Left lung (tissue), 10 donors: ENCODE measurements around the gene TJP2. TPM values are rescaled to one million over a fixed set of nuclear protein-coding genes. Genes with fewer than 3 reads are reported as not detected.
A peak's percentile ranks its signal among the peaks of the same experiment; 100 is the strongest.

Experiments used
- ATAC-seq: fragments of 200-7000 bp; cut with Tn5 transposase; one replicate; pipeline ENCODE4 v1.9.1; 2020; ENCODE audit warnings: moderate library complexity
- DNase-seq, 4 donors: peaks; one replicate each; pipeline ENCODE4 v3.0.0-alpha.2; 2013 to 2020
- H3K27ac ChIP-seq, 2 donors: fragments of 200-600 bp; sonication (generic) in 1 of 2; one replicate each; pipeline versions ENCODE4 v1.5.0 to v1.8.0; 2020 to 2021
- H3K27me3 ChIP-seq, 2 donors: fragments of 200-600 bp; sonication (generic) in 1 of 2; one replicate each; pipeline versions ENCODE4 v1.5.0 to v1.8.0; 2020 to 2021
- H3K36me3 ChIP-seq, 2 donors: fragments of 200-600 bp; sonication (generic) in 1 of 2; one replicate each; pipeline versions ENCODE4 v1.5.0 to v1.8.0; 2020 to 2021
- H3K4me1 ChIP-seq, 2 donors: fragments of 200-600 bp; one replicate each; pipeline ENCODE4 v1.8.0; 2021
- H3K4me3 ChIP-seq, 2 donors: fragments of 200-600 bp; sonication (generic) in 1 of 2; one replicate each; pipeline versions ENCODE4 v1.5.0 to v1.8.0; 2020 to 2021; ENCODE audit warnings: mild to moderate bottlenecking in 1 of 2
- H3K9me3 ChIP-seq, 2 donors: fragments of 200-600 bp; sonication (generic) in 1 of 2; one replicate each; pipeline versions ENCODE4 v1.5.0 to v1.8.0; 2020 to 2021
- intact Hi-C, 2 donors: fragments of 100-400 bp; cut with DNase I; formaldehyde crosslinking; loops; one replicate each; pipeline versions ENCODE4 v1.11.2 to v1.14.2; 2022
- polyA plus RNA-seq, 6 donors: library from polyadenylated mRNA; unstranded; fragments of 120-200 nt; gene quantifications; one replicate each; pipeline ENCODE4 v1.2.1, GENCODE V29; 2013; ENCODE audit not compliant: insufficient read length in 6 of 6
- total RNA-seq, 2 donors: library from RNA; stranded (reverse); fragmentation: NEBNext Ultra II Directional; extraction: Animal tissue kit (Norgen Biotek cat#: 25700); gene quantifications; one replicate each; pipeline ENCODE4 v1.2.1, GENCODE V29; 2021
- TF ChIP-seq, protein P1 (sequence below), 2 donors: fragments of 200-600 bp; sonication (generic) in 1 of 2; IDR thresholded peaks; one replicate each; pipeline versions ENCODE4 v1.5.0 to v1.8.0; 2021; ENCODE audit warnings: antibody characterized with exemption in 2 of 2
- donor health status: DM: no; HTN: yes; CAD: no.
- donor health status: DM: no; HTN: no; CAD: no.

Gene TJP2
- total and polyA plus RNA-seq, 8 donors: 93.0 to 139 (median 114) TPM

- no peak for ATAC-seq
- intact Hi-C loops: no loop called here
- H3K4me3 ChIP-seq: no peak overlapping the region
Observed at GRCh38 chr9:69197687-69198086, 23.6 kb downstream of the TJP2 start.

DNA sequence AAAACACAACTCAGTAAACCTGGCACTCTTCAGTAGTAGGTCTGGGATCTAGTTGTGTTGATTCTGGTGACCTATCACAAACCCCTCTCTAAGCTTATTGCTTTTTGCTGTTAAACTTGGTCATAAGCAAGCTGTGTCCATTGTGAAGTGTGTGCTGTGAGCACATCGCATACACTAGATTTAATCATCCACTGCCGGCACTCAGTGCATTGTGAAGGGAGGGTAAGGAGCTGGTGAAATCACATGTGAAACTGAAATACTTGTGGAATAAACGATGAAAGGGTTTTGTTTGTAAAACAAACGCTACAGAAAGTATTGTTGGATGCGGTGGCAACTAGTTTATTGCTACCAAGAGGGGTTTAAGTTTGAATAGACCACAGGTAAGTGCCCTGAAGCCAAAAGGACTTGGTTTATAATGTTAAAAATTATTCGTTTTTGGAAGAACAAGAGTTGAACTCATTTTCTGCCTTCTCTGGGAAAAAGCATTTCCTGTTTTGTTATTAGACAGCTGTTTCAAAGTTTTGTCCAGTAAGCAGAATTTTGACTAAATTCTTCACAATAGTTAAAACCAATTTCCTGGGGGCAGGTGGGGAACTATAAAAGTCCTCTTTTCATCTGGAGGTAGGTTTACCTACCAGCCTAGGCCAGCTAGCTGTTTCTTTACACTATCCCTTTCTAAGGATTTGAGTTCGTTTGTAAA is 24.6 kb downstream of the TJP2 start:
- TF ChIP-seq, protein P1, sequence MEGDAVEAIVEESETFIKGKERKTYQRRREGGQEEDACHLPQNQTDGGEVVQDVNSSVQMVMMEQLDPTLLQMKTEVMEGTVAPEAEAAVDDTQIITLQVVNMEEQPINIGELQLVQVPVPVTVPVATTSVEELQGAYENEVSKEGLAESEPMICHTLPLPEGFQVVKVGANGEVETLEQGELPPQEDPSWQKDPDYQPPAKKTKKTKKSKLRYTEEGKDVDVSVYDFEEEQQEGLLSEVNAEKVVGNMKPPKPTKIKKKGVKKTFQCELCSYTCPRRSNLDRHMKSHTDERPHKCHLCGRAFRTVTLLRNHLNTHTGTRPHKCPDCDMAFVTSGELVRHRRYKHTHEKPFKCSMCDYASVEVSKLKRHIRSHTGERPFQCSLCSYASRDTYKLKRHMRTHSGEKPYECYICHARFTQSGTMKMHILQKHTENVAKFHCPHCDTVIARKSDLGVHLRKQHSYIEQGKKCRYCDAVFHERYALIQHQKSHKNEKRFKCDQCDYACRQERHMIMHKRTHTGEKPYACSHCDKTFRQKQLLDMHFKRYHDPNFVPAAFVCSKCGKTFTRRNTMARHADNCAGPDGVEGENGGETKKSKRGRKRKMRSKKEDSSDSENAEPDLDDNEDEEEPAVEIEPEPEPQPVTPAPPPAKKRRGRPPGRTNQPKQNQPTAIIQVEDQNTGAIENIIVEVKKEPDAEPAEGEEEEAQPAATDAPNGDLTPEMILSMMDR (IDR thresholded peaks at IDR 0.05): no peak
- Histone ChIP-seq H3K27ac (no peak overlapping the region), H3K27me3 (no peaks in the 10 kb centered on the region), H3K4me3 (no peak overlapping the region), H3K4me1 (peaks cover 0 to 28% of the 10 kb centered on the region in 2 donors), H3K9me3 (no peaks in the 10 kb centered on the region), H3K36me3 (no peaks in the 10 kb centered on the region)
- peak; percentile 68 for ATAC-seq
- intact Hi-C loops: no loop called here
- DNase-seq: peak in 1 of 4 donors; percentile 65

More at GRCh38 chr9:69197687-69198086, 23.6 kb downstream of the TJP2 start:
- Histone ChIP-seq H3K36me3 (no peaks in the 10 kb centered on the region), H3K9me3 (no peaks in the 10 kb centered on the region), H3K27ac (no peak overlapping the region), H3K27me3 (no peaks in the 10 kb centered on the region), H3K4me1 (peaks cover 0 to 38% of the 10 kb centered on the region in 2 donors)
- TF ChIP-seq, protein P1 (IDR thresholded peaks at IDR 0.05): no peak
- no peak for DNase-seq

DNA sequence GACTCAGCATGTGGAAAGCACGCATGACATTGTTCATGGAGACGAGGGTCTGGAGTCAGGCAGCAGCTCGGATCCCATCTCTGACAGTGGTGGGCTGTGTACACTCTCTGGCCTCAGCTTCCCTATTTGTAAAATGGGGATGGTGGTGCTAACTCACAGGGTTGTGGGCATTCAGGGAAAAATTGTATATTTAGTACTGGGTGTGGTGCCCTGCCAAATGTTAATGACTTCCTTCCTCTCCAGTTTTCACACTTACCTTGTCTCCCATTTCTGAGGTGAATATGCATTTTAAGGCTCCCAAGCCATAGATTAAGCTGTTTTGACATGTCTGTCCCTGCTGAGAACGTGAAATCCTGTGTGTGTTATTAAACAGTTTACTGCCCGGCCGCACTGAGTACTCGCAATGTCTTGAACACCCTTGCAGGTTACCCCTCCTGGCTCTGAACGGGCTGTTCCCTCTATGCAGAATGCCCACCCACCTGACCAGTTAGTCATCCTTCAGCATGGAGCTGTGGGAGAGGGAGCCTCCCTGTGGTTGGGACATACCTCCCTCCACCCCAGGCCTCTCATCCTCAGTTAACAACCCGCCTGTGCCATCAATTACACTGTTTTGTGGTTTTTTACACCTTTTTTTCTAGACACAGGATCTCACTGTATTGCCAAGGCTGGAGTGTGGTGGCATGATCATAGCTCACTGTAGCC is 25.8 kb downstream of the TJP2 start:
- ATAC-seq: peak; percentile 35
- H3K36me3 ChIP-seq: no peaks in the 10 kb centered on the region
- intact Hi-C loops: no loop called here
- H3K4me3 ChIP-seq: no peak overlapping the region
- no peaks in the 10 kb centered on the region for H3K27me3 ChIP-seq
- peaks cover 0 to 33% of the 10 kb centered on the region in 2 donors for H3K4me1 ChIP-seq
- H3K9me3 ChIP-seq: no peaks in the 10 kb centered on the region
- TF ChIP-seq, protein P1 (IDR thresholded peaks at IDR 0.05): no peak
- DNase-seq: no peak
- H3K27ac ChIP-seq: no peak overlapping the region

DNA sequence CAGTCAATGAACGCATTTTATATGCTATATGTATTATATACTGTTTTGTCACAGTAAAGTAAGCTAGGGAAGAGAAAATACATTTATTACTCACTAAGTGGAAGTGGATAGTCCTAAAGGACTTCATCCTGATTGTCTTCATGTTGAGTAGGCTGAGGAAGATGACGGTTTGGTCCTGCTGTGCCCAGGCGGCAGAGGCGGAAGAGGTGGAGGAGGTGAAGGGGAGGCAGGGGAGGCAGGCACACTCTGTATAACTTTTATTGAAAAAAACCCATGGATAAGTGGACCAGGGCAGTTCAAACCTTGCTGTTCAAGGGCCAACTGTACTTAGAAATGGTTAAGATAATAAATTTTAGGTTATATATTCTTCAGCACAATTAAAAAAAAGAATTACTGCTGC is 28.5 kb downstream of the TJP2 start:
- Histone ChIP-seq H3K27ac (no peak overlapping the region), H3K27me3 (no peaks in the 10 kb centered on the region), H3K9me3 (no peaks in the 10 kb centered on the region), H3K4me3 (no peak overlapping the region), H3K4me1 (peaks cover 0 to 31% of the 10 kb centered on the region in 2 donors), H3K36me3 (no peaks in the 10 kb centered on the region)
- DNase-seq (no peak), ATAC-seq (no peak)
- intact Hi-C loops: no loop called here
- TF ChIP-seq, protein P1 (IDR thresholded peaks at IDR 0.05): no peak

- Histone ChIP-seq H3K4me3 (no peak overlapping the region), H3K4me1 (peaks cover 0 to 16% of the 10 kb centered on the region in 2 donors), H3K9me3 (no peaks in the 10 kb centered on the region), H3K27me3 (no peaks in the 10 kb centered on the region), H3K27ac (peak overlapping the region; percentile 5 to 35), H3K36me3 (no peaks in the 10 kb centered on the region)
- intact Hi-C loops: no loop called here
- TF ChIP-seq, protein P1 (IDR thresholded peaks at IDR 0.05): no peak
- peak in 2 of 4 donors; percentile 51 to 71 for DNase-seq
- peak; percentile 33 for ATAC-seq
Observed at GRCh38 chr9:69204326-69204725, 30.2 kb downstream of the TJP2 start.
